ENCODE results near the gene ERC2. TPM values are rescaled to one million over a fixed set of nuclear protein-coding genes. Genes with fewer than 3 reads are reported as not detected.

ERC2 gene
- total RNA-seq, 4 donors from 2014 or later = 0.81 to 2.9 (median 1.6) TPM

DNA sequence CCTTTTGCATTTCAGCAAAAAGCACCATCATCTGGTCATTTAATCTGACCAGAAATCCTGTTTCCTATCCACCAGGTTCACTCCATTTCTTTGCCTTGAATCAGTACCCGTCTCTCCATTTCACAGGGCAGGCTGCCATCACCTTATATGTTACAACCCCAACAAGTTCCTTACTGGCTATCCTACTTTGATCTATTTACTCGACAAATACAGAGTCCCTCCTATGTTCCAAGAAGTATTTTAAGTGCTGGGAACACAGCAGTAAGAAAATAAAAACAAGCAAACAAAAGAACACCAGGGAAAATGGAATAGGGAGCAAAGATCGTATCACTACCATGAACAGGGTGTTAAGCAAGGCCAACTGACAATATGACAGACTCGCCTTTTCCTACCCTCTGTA, 685.9 kb downstream of the ERC2 start:
- no peak for ATAC-seq
- WGBS, 2 donors (ENCODE audit: low coverage in 1 of 2) = 70 to 79% methylated on average over 3 to 4 of the region's 4 CpGs

GRCh38 chr3:55780913-55781312, 687.4 kb downstream of the ERC2 start:
- no peaks in the 10 kb centered on the region for H3K36me3 ChIP-seq
- no peak overlapping the region for H3K27ac ChIP-seq
- H3K4me3 ChIP-seq = no peak overlapping the region
- TF ChIP-seq EP300 (IDR thresholded peaks at IDR 0.05) = no peak
- TF ChIP-seq POLR2AphosphoS5 (IDR thresholded peaks at IDR 0.05) = no peak
- no peak for TF ChIP-seq POLR2A (IDR thresholded peaks at IDR 0.05)
- no peak for TF ChIP-seq CTCF (IDR thresholded peaks at IDR 0.05)
- no peaks in the 10 kb centered on the region for H3K4me1 ChIP-seq
- no peaks in the 10 kb centered on the region for H3K9me3 ChIP-seq
- H3K27me3 ChIP-seq = no peaks in the 10 kb centered on the region
- 53 to 54% methylated on average over 3 to 4 of the region's 4 CpGs for WGBS, 2 donors (ENCODE audit: low coverage in 1 of 2)
- no peak for ATAC-seq

More for the DNA sequence above, 685.9 kb downstream of the ERC2 start:
- H3K27me3 ChIP-seq = no peaks in the 10 kb centered on the region
- no peak overlapping the region for H3K4me3 ChIP-seq
- H3K36me3 ChIP-seq = no peaks in the 10 kb centered on the region
- H3K4me1 ChIP-seq = no peaks in the 10 kb centered on the region
- H3K9me3 ChIP-seq = no peaks in the 10 kb centered on the region
- no peak overlapping the region for H3K27ac ChIP-seq
- no peak for TF ChIP-seq EP300 (IDR thresholded peaks at IDR 0.05)
- no peak for TF ChIP-seq POLR2AphosphoS5 (IDR thresholded peaks at IDR 0.05)
- TF ChIP-seq POLR2A (IDR thresholded peaks at IDR 0.05) = no peak
- TF ChIP-seq CTCF (IDR thresholded peaks at IDR 0.05) = no peak

GRCh38 chr3:55779543-55779942, 688.7 kb downstream of the ERC2 start:
- H3K36me3 ChIP-seq = no peaks in the 10 kb centered on the region
- TF ChIP-seq EP300 (IDR thresholded peaks at IDR 0.05) (no peak), CTCF (IDR thresholded peaks at IDR 0.05) (no peak), POLR2A (IDR thresholded peaks at IDR 0.05) (no peak), POLR2AphosphoS5 (IDR thresholded peaks at IDR 0.05) (no peak)
- no peaks in the 10 kb centered on the region for H3K27me3 ChIP-seq
- H3K27ac ChIP-seq = no peak overlapping the region
- no peaks in the 10 kb centered on the region for H3K9me3 ChIP-seq
- WGBS, 2 donors (ENCODE audit: low coverage in 1 of 2) = 29 to 32% methylated on average over 4 to 5 of the region's 5 CpGs
- no peak for ATAC-seq
- H3K4me3 ChIP-seq = no peak overlapping the region
- H3K4me1 ChIP-seq = no peaks in the 10 kb centered on the region

- TF ChIP-seq EP300 (IDR thresholded peaks at IDR 0.05) (no peak), POLR2AphosphoS5 (IDR thresholded peaks at IDR 0.05) (no peak), POLR2A (IDR thresholded peaks at IDR 0.05) (no peak), CTCF (IDR thresholded peaks at IDR 0.05) (no peak)
- H3K9me3 ChIP-seq = no peaks in the 10 kb centered on the region
- WGBS, 2 donors (ENCODE audit: low coverage in 1 of 2) = 84 to 90% methylated on average over 4 to 5 of the region's 6 CpGs
Measured at GRCh38 chr3:55775366-55776154, 692.7 kb downstream of the ERC2 start.

DNA sequence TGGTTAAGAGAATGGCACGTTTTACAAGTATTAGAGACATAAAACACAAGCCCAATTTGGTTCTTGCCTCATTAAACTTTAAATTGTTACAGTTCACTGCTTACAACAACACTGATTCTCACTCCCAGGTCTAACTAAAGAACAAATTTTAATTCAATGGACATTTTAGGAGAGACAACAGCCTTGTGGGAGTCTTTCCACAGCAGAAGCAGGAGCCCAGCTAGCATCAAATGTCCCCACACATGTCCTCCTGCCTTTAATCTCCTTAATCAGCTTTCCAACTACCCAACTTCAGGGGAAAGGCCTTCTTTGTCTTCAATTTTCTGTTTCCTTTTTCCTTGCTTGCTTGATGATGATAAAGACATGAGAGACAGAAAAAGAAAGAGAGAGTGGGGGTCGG, 693.4 kb downstream of the ERC2 start:
- Histone ChIP-seq H3K4me3 (no peak overlapping the region), H3K9me3 (no peaks in the 10 kb centered on the region), H3K36me3 (no peaks in the 10 kb centered on the region), H3K4me1 (no peaks in the 10 kb centered on the region), H3K27ac (no peak overlapping the region), H3K27me3 (no peaks in the 10 kb centered on the region)
- ATAC-seq = no peak
- TF ChIP-seq EP300 (IDR thresholded peaks at IDR 0.05) = no peak
- TF ChIP-seq POLR2A (IDR thresholded peaks at IDR 0.05) = no peak
- WGBS, 2 donors (ENCODE audit: low coverage in 1 of 2) = 85 to 90% methylated on average over 1 to 2 of the region's 2 CpGs

More at GRCh38 chr3:55775366-55776154, 692.7 kb downstream of the ERC2 start:
- H3K36me3 ChIP-seq = no peaks in the 10 kb centered on the region
- no peaks in the 10 kb centered on the region for H3K4me1 ChIP-seq
- no peak overlapping the region for H3K27ac ChIP-seq
- ATAC-seq = no peak
- no peaks in the 10 kb centered on the region for H3K27me3 ChIP-seq
- no peak overlapping the region for H3K4me3 ChIP-seq
